ENCODE data around the gene KLHL25. TPM values are rescaled to one million over a fixed set of nuclear protein-coding genes. Genes with fewer than 3 reads are reported as not detected.

Gene KLHL25
- total RNA-seq, 1 experiment from 2014 or later = 7.0 TPM

GRCh38 chr15:85757073-85757938 is 37.4 kb downstream of the KLHL25 start:
- DNase-seq (ENCODE audit: low read depth, low spot score) (no peak), ATAC-seq (no peak)
- no peaks in the 10 kb centered on the region for H3K27me3 ChIP-seq (ENCODE audit: control insufficient read depth, insufficient read depth, low read length)
- POLR2A ChIA-PET = no interaction called here
- intact Hi-C loops (cut with micrococcal nuclease; ENCODE audit: unreplicated experiment) (no loop called here), in situ Hi-C loops (cut with HindIII; ENCODE audit: low pct_unique_long_range_greater_than_20kb, low sequenced_read_pairs) (no loop called here)
- CTCF ChIA-PET = no interaction called here
- no peaks in the 10 kb centered on the region for H3K9me3 ChIP-seq (ENCODE audit: control insufficient read depth, insufficient read depth, low read depth, low read length)
- no peaks in the 10 kb centered on the region for H3K36me3 ChIP-seq (ENCODE audit: control insufficient read depth, insufficient read depth, low read length)
- no peak overlapping the region for H3K27ac ChIP-seq (ENCODE audit: low read length)
- TF ChIP-seq CTCF (IDR thresholded peaks at IDR 0.05) = no peak
- 0 out of 2 replicates have a peak, but pooled peaks cover 3% of the 10 kb centered on the region for H3K4me1 ChIP-seq (ENCODE audit: control insufficient read depth, insufficient read depth, low read length)
- BruUV-seq (replicated peaks) = no TSS peak
- H3K4me3 ChIP-seq (ENCODE audit: low read depth in 2 of 2, low read length in 2 of 2) = no peak overlapping the region

- in situ Hi-C loops (cut with HindIII; ENCODE audit: low pct_unique_long_range_greater_than_20kb, low sequenced_read_pairs) = no loop called here
- H3K4me1 ChIP-seq (ENCODE audit: control insufficient read depth, insufficient read depth, low read length) = peaks cover 4% of the 10 kb centered on the region; the same call in 1 of the 2 replicates
- ATAC-seq (no peak), DNase-seq (ENCODE audit: low read depth, low spot score) (no peak)
- H3K36me3 ChIP-seq (ENCODE audit: control insufficient read depth, insufficient read depth, low read length) = no peaks in the 10 kb centered on the region
- ChIA-PET POLR2A (no interaction called here), CTCF (no interaction called here)
- no peak for TF ChIP-seq POLR2AphosphoS5 (IDR thresholded peaks at IDR 0.05; ENCODE audit: low read depth, low read length)
- TF ChIP-seq REST (IDR thresholded peaks at IDR 0.05; ENCODE audit: insufficient read depth in 1 of 2, low read depth in 2 of 2, low read length in 1 of 2) = no peak
- no peak overlapping the region for H3K27ac ChIP-seq (ENCODE audit: low read length)
- no peaks in the 10 kb centered on the region for H3K9me3 ChIP-seq (ENCODE audit: control insufficient read depth, insufficient read depth, low read depth, low read length)
- no peak overlapping the region for H3K4me3 ChIP-seq (ENCODE audit: low read depth in 2 of 2, low read length in 2 of 2)
- H3K27me3 ChIP-seq (ENCODE audit: control insufficient read depth, insufficient read depth, low read length) = no peaks in the 10 kb centered on the region
- no TSS peak for BruUV-seq (replicated peaks)
- intact Hi-C loops (cut with micrococcal nuclease; ENCODE audit: unreplicated experiment) = no loop called here
Observed at GRCh38 chr15:85756411-85757072, 38.2 kb downstream of the KLHL25 start.

GRCh38 chr15:85755942-85756341 is 38.8 kb downstream of the KLHL25 start:
- TF ChIP-seq POLR2AphosphoS5 (IDR thresholded peaks at IDR 0.05; ENCODE audit: low read depth, low read length) = no peak
- TF ChIP-seq SIN3A (IDR thresholded peaks at IDR 0.05; ENCODE audit: borderline replicate concordance, insufficient read depth, low read depth, low read length) = no peak
- TF ChIP-seq CTCF (IDR thresholded peaks at IDR 0.05) = no peak
- TF ChIP-seq TCF7L2 (IDR thresholded peaks at IDR 0.05; ENCODE audit: low read depth, low read length) = no peak
- no peak for TF ChIP-seq REST (IDR thresholded peaks at IDR 0.05; ENCODE audit: insufficient read depth in 1 of 2, low read depth in 2 of 2, low read length in 1 of 2)
- in situ Hi-C loops (cut with HindIII; ENCODE audit: low pct_unique_long_range_greater_than_20kb, low sequenced_read_pairs) (no loop called here), intact Hi-C loops (cut with micrococcal nuclease; ENCODE audit: unreplicated experiment) (no loop called here)
- ChIA-PET POLR2A (no interaction called here), CTCF (no interaction called here)
- ATAC-seq (no peak), DNase-seq (ENCODE audit: low read depth, low spot score) (no peak)
- Histone ChIP-seq H3K4me1 (ENCODE audit: control insufficient read depth, insufficient read depth, low read length) (peaks cover 4% of the 10 kb centered on the region; the same call in 1 of the 2 replicates), H3K27ac (ENCODE audit: low read length) (no peak overlapping the region), H3K36me3 (ENCODE audit: control insufficient read depth, insufficient read depth, low read length) (no peaks in the 10 kb centered on the region), H3K9me3 (ENCODE audit: control insufficient read depth, insufficient read depth, low read depth, low read length) (no peaks in the 10 kb centered on the region), H3K4me3 (ENCODE audit: low read depth in 2 of 2, low read length in 2 of 2) (no peak overlapping the region), H3K27me3 (ENCODE audit: control insufficient read depth, insufficient read depth, low read length) (no peaks in the 10 kb centered on the region)
- no TSS peak for BruUV-seq (replicated peaks)
